Measurements from ENCODE around the gene SLC30A3.

SLC30A3 gene

GRCh38 chr2:27225526-27225925 lies 37.3 kb downstream of the SLC30A3 start:
- no peak for DNase-seq

- no peak for DNase-seq
Observed at GRCh38 chr2:27223416-27223815, 39.4 kb downstream of the SLC30A3 start.

- no peak for DNase-seq
Observed at GRCh38 chr2:27222407-27222806, 40.4 kb downstream of the SLC30A3 start.

GRCh38 chr2:27221166-27221565 lies 41.7 kb downstream of the SLC30A3 start:
- DNase-seq: no peak

- no peak for DNase-seq
Observed at GRCh38 chr2:27220091-27220490, 42.8 kb downstream of the SLC30A3 start.

- no peak for DNase-seq
Observed at GRCh38 chr2:27219091-27219490, 43.8 kb downstream of the SLC30A3 start.

- DNase-seq: no peak
Observed at GRCh38 chr2:27218614-27219013, 44.2 kb downstream of the SLC30A3 start.

- DNase-seq: peak; percentile 95
Observed at GRCh38 chr2:27217173-27218121, 45.4 kb downstream of the SLC30A3 start, which contains the start of gene CAD. Gene CAD, plus strand, starts transcription at chr2:27217369. Its CDS starts 183 bp downstream, at chr2:27217552.

GRCh38 chr2:27216416-27217137 lies 46.3 kb downstream of the SLC30A3 start:
- DNase-seq: no peak

GRCh38 chr2:27214941-27215340 lies 47.9 kb downstream of the SLC30A3 start:
- DNase-seq: no peak

- DNase-seq: no peak
Observed at GRCh38 chr2:27212626-27213471, 50.0 kb downstream of the SLC30A3 start.

- peak; percentile 95 for DNase-seq
Observed at GRCh38 chr2:27211943-27212625, 50.8 kb downstream of the SLC30A3 start, which contains the start of the genes ATRAID and SLC5A6. Gene ATRAID, plus strand, starts transcription at chr2:27212041. Its CDS starts 328 bp downstream, at chr2:27212369. Gene SLC5A6, minus strand, starts transcription at chr2:27212268. Its CDS starts 4,618 bp downstream, at chr2:27207650.

GRCh38 chr2:27211241-27211942 lies 51.5 kb downstream of the SLC30A3 start:
- DNase-seq: no peak

GRCh38 chr2:27209621-27210401 lies 53.0 kb downstream of the SLC30A3 start:
- DNase-seq: no peak

- no peak for DNase-seq
Observed at GRCh38 chr2:27208486-27209050, 54.3 kb downstream of the SLC30A3 start.

GRCh38 chr2:27206346-27206745 lies 56.5 kb downstream of the SLC30A3 start:
- no peak for DNase-seq

GRCh38 chr2:27205206-27205605 lies 57.6 kb downstream of the SLC30A3 start:
- no peak for DNase-seq

- DNase-seq: no peak
Observed at GRCh38 chr2:27204566-27204965, 58.3 kb downstream of the SLC30A3 start.

GRCh38 chr2:27203741-27204140 lies 59.1 kb downstream of the SLC30A3 start:
- DNase-seq: no peak
